OCI-LY3 (cell line): ENCODE data around the gene CNTNAP2.

Experiments used
- H2AFZ ChIP-seq: fragments of 200-600, 300-600 bp; shearing (Covaris generic); 2 replicates; pipeline ENCODE4 v1.6.0; 2014; ENCODE audit warnings: antibody characterized with exemption, low read depth, low read length
- H3K27ac ChIP-seq: fragments of 200-600, 300-600 bp; sonication (generic); 2 replicates; pipeline ENCODE4 v1.5.1; 2014; ENCODE audit warnings: mild to moderate bottlenecking, low read length, moderate library complexity, mixed read lengths
- H3K27me3 ChIP-seq: fragments of 200-600, 300-600 bp; sonication (generic); 2 replicates; pipeline ENCODE4 v1.6.1; 2014; ENCODE audit warnings: low read depth, low read length, mixed read lengths
- H3K36me3 ChIP-seq: fragments of 200-600, 300-600 bp; sonication (generic); replicated peaks from 2 replicates; pipeline ENCODE3; 2014; ENCODE audit warnings: low read depth, low read length, mixed read lengths
- H3K4me1 ChIP-seq: fragments of 300-600, 200-600 bp; sonication (generic); 2 replicates; pipeline ENCODE4 v1.6.1; 2014; ENCODE audit warnings: low read length, mixed read lengths
- H3K4me2 ChIP-seq: fragments of 200-600, 300-600 bp; sonication (generic); 2 replicates; pipeline ENCODE4 v1.6.1; 2014; ENCODE audit warnings: low read length, mixed read lengths
- H3K4me3 ChIP-seq: fragments of 300-600, 200-600 bp; sonication (generic); 2 replicates; pipeline ENCODE4 v1.5.1; 2014; ENCODE audit warnings: antibody characterized with exemption, mild to moderate bottlenecking, low read length, moderate library complexity
- H3K79me2 ChIP-seq: fragments of 300-600, 200-600 bp; shearing (Covaris generic); 2 replicates; pipeline ENCODE4 v1.6.1; 2014; ENCODE audit warnings: mild to moderate bottlenecking, low read length, mixed read lengths
- H3K9ac ChIP-seq: fragments of 300-600, 200-600 bp; shearing (Covaris generic); 2 replicates; pipeline ENCODE4 v1.6.0; 2014; ENCODE audit warnings: mild to moderate bottlenecking, low read length, moderate library complexity
- H3K9me3 ChIP-seq: fragments of 200-600, 300-600 bp; shearing (Covaris generic); 2 replicates; pipeline ENCODE4 v1.6.1; 2014; ENCODE audit warnings: low read length, mixed read lengths; ENCODE audit not compliant: insufficient read depth
- H4K20me1 ChIP-seq: fragments of 200-600, 300-600 bp; sonication (generic); 2 replicates; pipeline ENCODE4 v1.6.1; 2016; ENCODE audit warnings: low read length, mixed read lengths; ENCODE audit not compliant: insufficient read depth
- CTCF ChIP-seq: fragments of 200-600, 300-600 bp; sonication (generic); IDR thresholded peaks from 2 replicates; pipeline ENCODE4 v1.5.1; 2014; ENCODE audit warnings: antibody characterized with exemption, low read length, low read depth
- EZH2phosphoT487 ChIP-seq: fragments of 200-600 bp; shearing (Covaris generic); IDR thresholded peaks from 2 replicates; pipeline ENCODE4 v1.6.1; 2018; ENCODE audit warnings: antibody characterized with exemption, mixed run types, low read depth

CNTNAP2 gene

GRCh38 chr7:146658604-146659003 lies 542.0 kb downstream of the CNTNAP2 start:
- Histone ChIP-seq H3K27me3 (no peaks in the 10 kb centered on the region), H3K27ac (no peak overlapping the region), H3K4me2 (no peak overlapping the region), H2AFZ (no peak overlapping the region), H4K20me1 (no peaks in the 10 kb centered on the region), H3K36me3 (no peaks in the 10 kb centered on the region), H3K9me3 (peaks cover 20% of the 10 kb centered on the region; the same call in 1 of the 2 replicates), H3K4me3 (no peak overlapping the region), H3K4me1 (no peaks in the 10 kb centered on the region), H3K9ac (no peak overlapping the region), H3K79me2 (no peaks in the 10 kb centered on the region)
- no peak for TF ChIP-seq CTCF
- no peak for TF ChIP-seq EZH2phosphoT487

- Histone ChIP-seq H3K9me3 (peaks cover 20% of the 10 kb centered on the region; the same call in 1 of the 2 replicates), H3K4me3 (no peak overlapping the region), H3K4me1 (no peaks in the 10 kb centered on the region), H3K79me2 (no peaks in the 10 kb centered on the region), H3K4me2 (no peak overlapping the region), H4K20me1 (no peaks in the 10 kb centered on the region), H3K27ac (no peak overlapping the region), H2AFZ (no peak overlapping the region), H3K36me3 (no peaks in the 10 kb centered on the region), H3K27me3 (no peaks in the 10 kb centered on the region), H3K9ac (no peak overlapping the region)
- TF ChIP-seq CTCF (no peak), EZH2phosphoT487 (no peak)
Measured at GRCh38 chr7:146659732-146660131, 543.1 kb downstream of the CNTNAP2 start.

GRCh38 chr7:146660839-146661238 lies 544.2 kb downstream of the CNTNAP2 start:
- Histone ChIP-seq H3K27ac (no peak overlapping the region), H3K36me3 (no peaks in the 10 kb centered on the region), H3K9me3 (peaks cover 15% of the 10 kb centered on the region; the same call in 1 of the 2 replicates), H3K4me2 (no peak overlapping the region), H3K4me1 (no peaks in the 10 kb centered on the region), H2AFZ (no peak overlapping the region), H4K20me1 (no peaks in the 10 kb centered on the region), H3K4me3 (no peak overlapping the region), H3K27me3 (no peaks in the 10 kb centered on the region), H3K9ac (no peak overlapping the region), H3K79me2 (no peaks in the 10 kb centered on the region)
- TF ChIP-seq EZH2phosphoT487 (no peak), CTCF (no peak)

GRCh38 chr7:146661435-146661834 lies 544.8 kb downstream of the CNTNAP2 start:
- H3K4me1 ChIP-seq = no peaks in the 10 kb centered on the region
- no peaks in the 10 kb centered on the region for H4K20me1 ChIP-seq
- peaks cover 11% of the 10 kb centered on the region; the same call in 1 of the 2 replicates for H3K9me3 ChIP-seq
- H2AFZ ChIP-seq = no peak overlapping the region
- no peak for TF ChIP-seq CTCF
- no peak for TF ChIP-seq EZH2phosphoT487
- H3K9ac ChIP-seq = no peak overlapping the region
- H3K4me3 ChIP-seq = no peak overlapping the region
- H3K79me2 ChIP-seq = no peaks in the 10 kb centered on the region
- H3K4me2 ChIP-seq = no peak overlapping the region
- H3K27me3 ChIP-seq = no peaks in the 10 kb centered on the region
- H3K36me3 ChIP-seq = no peaks in the 10 kb centered on the region
- H3K27ac ChIP-seq = no peak overlapping the region
